Stimulated activated naive CD4-positive, alpha-beta T cell (primary cell): ENCODE measurements around the gene SPN.
"Not testable (repeated sequence)": the region's sequence is repeated elsewhere in the genome, so short reads cannot be mapped to it uniquely, and the experiment has no call there.

Experiments
- DNase-seq, 6 experiments: peaks; one replicate each; lab custom pipeline; 2025; lab: John Stamatoyannopoulos, UW

SPN gene

DNA sequence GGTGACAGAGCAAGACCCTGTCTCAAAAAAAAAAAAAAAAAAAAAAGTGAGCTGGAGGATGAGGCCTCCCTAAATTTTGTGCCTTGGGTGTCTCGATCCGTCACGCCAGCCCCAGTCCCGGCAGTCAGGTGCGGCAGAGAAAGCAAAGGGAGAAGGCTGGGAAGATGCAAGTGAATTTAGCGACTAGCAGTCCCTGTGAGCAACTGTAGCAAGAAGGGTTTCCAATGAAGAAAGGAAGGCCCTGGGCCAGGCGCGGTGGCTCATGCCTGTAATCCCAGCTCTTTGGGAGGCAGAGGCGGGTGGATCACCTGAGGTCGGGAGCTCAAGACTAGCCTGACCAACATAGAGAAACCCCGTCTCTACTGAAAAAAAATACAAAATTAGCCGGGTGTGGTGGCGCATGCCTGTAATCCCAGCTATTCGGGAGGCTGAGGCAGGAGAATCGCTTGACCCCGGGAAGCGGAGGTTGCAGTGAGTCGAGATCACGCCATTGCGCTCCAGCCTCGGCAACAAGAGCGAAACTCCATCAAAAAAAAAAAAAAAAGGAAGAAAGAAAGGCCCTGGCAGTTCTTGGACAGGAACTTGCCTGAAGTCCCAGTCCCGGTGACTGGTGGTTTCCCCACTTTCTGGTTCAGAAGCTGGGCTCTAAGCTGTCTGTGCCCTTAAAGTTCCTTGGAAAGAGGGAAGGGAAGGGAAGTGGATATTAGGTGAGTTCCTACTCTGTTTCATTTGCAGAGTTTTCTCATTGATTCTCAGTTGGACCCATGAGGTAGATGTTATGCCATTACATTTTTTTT, 14.1 kb downstream of the SPN start:
- DNase-seq = no peak

- no peak for DNase-seq
Measured at GRCh38 chr16:29678691-29679267, 15.7 kb downstream of the SPN start, which contains the start of gene QPRT. Gene QPRT (plus strand): TSS chr16:29679180. CDS start chr16:29679198, 18 bp downstream.

GRCh38 chr16:29680180-29680598, 17.1 kb downstream of the SPN start:
- DNase-seq = no peak

- no peak for DNase-seq
Measured at GRCh38 chr16:29683543-29684090, 20.6 kb downstream of the SPN start.

- DNase-seq = no peak
Measured at GRCh38 chr16:29684679-29685078, 21.6 kb downstream of the SPN start.

DNA sequence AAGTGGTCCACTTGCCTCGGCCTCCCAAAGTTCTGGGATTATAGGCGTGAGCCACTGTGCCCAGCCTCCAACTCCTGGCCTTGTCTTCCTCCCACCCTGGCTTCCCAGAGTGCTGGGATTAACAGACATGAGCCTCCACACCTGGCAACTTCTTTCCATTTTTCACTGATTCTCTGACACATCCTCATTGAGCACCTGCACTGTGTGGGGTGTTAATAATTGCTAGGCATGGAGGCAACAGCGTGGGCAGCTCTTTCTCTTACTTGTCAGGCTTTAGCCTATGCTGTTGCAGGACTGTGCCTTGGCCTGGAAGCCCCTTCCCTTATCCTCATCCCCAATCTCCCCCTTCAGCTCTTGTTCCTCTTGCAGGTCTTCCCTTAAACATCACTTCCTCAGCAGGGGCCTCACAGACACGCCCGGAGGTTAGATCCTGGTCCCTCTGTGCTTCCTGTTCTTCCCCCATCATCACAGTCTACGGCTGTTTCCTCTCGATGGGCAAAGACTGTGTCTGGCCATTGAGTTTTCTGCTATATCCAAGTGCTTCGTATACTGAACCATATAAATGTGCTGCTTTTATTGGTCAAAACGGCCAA, 23.8 kb downstream of the SPN start:
- no peak for DNase-seq

DNA sequence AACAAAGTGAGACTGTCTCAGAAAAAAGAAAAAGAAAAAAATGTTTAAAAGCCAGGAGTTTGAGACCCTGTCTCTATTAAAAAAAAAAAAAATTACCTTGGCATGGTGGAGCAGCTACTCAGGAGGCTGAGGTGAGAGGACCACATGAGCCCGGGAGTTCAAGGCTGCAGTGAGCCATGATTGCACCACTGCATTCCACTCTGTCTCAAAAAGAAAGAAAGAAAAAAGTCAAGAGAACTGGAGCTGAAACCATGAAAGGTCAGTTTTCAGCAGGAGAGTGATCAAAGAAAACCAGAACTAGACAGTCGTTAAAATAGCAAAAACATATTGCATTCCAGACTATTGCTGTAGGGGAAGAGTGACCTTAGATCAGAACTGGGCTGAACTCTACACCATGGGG, 24.7 kb downstream of the SPN start:
- DNase-seq = no peak

GRCh38 chr16:29688172-29688571, 25.1 kb downstream of the SPN start:
- DNase-seq = no peak

- DNase-seq = not testable (repeated sequence)
Measured at GRCh38 chr16:29689490-29690351, 26.7 kb downstream of the SPN start.

DNA sequence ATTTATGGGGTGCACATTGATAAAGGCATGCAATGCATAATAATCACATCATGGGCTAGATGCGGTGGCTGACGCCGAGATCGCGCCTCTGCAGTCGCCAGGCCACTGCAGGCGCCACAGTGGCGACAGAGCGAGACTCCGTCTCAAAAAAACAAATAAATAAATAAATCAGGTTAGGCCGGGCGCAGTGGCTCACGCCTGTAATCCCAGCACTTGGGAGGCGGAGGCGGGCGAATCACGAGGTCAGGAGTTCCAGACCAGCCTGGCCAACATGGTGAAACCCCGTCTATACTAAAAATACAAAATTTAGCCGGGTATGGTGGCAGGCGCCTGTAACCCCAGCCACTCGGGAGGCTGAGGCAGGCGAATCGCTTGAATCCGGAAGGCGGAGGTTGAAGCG, 29.6 kb downstream of the SPN start:
- not testable (repeated sequence) for DNase-seq

GRCh38 chr16:29694384-29695195, 31.5 kb downstream of the SPN start:
- no peak for DNase-seq

GRCh38 chr16:29695675-29696074, 32.6 kb downstream of the SPN start:
- not testable (repeated sequence) for DNase-seq

GRCh38 chr16:29696881-29697331, 33.9 kb downstream of the SPN start:
- DNase-seq = no peak

DNA sequence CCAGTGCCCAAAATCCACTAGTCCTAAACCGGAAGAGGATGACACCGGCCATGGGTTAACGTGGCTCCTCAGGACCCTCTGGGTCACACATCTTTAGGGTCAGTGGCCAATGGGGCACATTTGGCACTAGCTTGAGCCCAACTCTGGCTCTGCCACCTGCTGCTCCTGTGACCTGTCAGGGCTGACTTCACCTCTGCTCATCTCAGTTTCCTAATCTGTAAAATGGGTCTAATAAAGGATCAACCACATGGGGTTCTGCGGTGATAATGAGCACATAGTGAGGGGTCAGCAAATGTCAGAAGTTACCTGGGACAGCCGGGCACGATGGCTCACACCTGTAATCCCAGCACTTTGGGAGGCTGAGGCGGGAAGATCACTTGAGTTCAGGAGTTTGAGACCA, 34.3 kb downstream of the SPN start:
- no peak for DNase-seq

DNA sequence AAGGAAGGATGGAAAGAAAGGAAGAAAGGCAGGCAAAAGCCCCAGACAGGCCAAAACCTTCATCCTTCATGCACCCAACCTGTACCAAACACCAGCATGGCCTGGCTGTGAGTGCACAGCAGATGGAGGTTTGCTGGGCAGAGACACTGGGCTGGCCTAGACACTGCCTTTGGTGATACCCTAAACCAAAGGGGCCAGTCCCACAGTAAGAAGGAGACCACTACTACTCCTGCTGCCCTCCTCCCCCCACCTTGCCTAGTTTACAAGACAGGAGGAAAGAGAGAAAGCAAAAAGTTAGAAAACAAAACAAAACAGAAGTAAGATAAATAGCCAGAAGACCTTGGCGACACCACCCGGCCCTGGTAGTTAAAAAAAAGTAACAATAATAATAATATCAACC, 35.0 kb downstream of the SPN start:
- no peak for DNase-seq

- no peak for DNase-seq
Measured at GRCh38 chr16:29698484-29699323, 35.7 kb downstream of the SPN start.

DNA sequence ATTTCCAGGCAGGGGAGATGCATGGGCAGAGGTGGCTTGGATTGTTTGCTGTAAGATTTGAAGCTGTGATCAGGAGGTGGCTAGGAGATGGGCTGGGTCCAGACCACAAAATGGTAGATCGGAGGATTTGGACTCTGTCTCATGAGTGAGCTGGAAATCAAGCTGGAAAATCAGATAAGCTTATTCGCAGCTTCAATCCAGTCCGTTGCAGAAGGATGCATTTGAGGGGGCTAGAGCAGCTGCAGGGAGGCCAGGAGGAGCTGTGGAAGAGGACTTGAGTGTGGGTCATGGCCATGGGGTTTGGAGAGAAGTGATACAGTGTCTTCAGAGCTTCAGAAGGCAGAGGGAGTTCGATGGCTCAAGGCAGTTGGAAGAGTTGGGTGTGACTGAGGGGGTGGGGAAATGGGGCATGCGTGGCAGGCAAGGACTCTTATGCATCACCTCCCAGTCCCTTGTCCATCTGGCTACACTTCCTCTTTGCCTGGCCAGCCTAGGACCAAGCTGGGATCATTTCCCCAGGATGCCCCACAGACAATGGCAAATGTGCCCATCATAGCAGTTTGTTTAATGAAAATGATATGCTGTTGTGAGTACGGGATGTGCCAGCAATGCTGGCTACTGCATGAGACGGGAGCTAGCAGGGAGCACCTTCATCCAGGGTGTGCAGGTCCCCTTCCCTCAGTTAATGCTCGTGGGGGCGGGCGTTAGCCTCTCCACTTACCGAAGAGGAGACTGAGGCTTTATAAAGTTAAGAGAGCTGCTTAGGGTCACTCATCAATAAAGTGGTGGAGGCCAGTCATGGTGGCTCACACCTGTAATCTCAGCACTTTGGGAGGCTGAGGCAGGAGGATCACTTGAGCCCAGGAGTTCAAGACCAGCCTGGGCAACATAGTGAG, 36.5 kb downstream of the SPN start:
- no peak for DNase-seq

GRCh38 chr16:29700253-29700987, 37.4 kb downstream of the SPN start:
- DNase-seq = peak; percentile 53 to 83 (median 70)
